Measurements from ENCODE around the gene RNF224.

- TF ChIP-seq CTCF (IDR thresholded peaks at IDR 0.05; ENCODE audit: poor library complexity, severe bottlenecking) = no peak
- TF ChIP-seq RAD21 (conservative IDR thresholded peaks at IDR 0.05) = no peak
- no peak for TF ChIP-seq TAF1 (IDR thresholded peaks at IDR 0.05; ENCODE audit: low read depth)
- TF ChIP-seq, protein P1, sequence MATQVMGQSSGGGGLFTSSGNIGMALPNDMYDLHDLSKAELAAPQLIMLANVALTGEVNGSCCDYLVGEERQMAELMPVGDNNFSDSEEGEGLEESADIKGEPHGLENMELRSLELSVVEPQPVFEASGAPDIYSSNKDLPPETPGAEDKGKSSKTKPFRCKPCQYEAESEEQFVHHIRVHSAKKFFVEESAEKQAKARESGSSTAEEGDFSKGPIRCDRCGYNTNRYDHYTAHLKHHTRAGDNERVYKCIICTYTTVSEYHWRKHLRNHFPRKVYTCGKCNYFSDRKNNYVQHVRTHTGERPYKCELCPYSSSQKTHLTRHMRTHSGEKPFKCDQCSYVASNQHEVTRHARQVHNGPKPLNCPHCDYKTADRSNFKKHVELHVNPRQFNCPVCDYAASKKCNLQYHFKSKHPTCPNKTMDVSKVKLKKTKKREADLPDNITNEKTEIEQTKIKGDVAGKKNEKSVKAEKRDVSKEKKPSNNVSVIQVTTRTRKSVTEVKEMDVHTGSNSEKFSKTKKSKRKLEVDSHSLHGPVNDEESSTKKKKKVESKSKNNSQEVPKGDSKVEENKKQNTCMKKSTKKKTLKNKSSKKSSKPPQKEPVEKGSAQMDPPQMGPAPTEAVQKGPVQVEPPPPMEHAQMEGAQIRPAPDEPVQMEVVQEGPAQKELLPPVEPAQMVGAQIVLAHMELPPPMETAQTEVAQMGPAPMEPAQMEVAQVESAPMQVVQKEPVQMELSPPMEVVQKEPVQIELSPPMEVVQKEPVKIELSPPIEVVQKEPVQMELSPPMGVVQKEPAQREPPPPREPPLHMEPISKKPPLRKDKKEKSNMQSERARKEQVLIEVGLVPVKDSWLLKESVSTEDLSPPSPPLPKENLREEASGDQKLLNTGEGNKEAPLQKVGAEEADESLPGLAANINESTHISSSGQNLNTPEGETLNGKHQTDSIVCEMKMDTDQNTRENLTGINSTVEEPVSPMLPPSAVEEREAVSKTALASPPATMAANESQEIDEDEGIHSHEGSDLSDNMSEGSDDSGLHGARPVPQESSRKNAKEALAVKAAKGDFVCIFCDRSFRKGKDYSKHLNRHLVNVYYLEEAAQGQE (IDR thresholded peaks at IDR 0.05; ENCODE audit: borderline replicate concordance) = no peak
- TF ChIP-seq EP300 (conservative IDR thresholded peaks at IDR 0.05; ENCODE audit: poor library complexity, severe bottlenecking) = no peak
- no peak for TF ChIP-seq POLR2AphosphoS5 (IDR thresholded peaks at IDR 0.05)
- TF ChIP-seq EZH2 (IDR thresholded peaks at IDR 0.05; ENCODE audit: borderline replicate concordance, insufficient read depth, low read length, poor library complexity, severe bottlenecking) = no peak
Measured at GRCh38 chr9:137190315-137190856, 36.9 kb upstream of the RNF224 start.
